ENCODE measurements around the gene TRIM67. TPM values are rescaled to one million over a fixed set of nuclear protein-coding genes. Genes with fewer than 3 reads are reported as not detected.

TRIM67 gene
- total and polyA plus RNA-seq, 9 of the 15 experiments (the other 6 are each of a cell fraction or from before 2014, with no cell fraction given): 0.04 to 0.60 (median 0.31) TPM

- TF ChIP-seq, protein P1, sequence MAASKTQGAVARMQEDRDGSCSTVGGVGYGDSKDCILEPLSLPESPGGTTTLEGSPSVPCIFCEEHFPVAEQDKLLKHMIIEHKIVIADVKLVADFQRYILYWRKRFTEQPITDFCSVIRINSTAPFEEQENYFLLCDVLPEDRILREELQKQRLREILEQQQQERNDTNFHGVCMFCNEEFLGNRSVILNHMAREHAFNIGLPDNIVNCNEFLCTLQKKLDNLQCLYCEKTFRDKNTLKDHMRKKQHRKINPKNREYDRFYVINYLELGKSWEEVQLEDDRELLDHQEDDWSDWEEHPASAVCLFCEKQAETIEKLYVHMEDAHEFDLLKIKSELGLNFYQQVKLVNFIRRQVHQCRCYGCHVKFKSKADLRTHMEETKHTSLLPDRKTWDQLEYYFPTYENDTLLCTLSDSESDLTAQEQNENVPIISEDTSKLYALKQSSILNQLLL (CRISPR knock-in tag; IDR thresholded peaks at IDR 0.05; ENCODE audit: borderline replicate concordance): no peak
- TF ChIP-seq, protein P2, sequence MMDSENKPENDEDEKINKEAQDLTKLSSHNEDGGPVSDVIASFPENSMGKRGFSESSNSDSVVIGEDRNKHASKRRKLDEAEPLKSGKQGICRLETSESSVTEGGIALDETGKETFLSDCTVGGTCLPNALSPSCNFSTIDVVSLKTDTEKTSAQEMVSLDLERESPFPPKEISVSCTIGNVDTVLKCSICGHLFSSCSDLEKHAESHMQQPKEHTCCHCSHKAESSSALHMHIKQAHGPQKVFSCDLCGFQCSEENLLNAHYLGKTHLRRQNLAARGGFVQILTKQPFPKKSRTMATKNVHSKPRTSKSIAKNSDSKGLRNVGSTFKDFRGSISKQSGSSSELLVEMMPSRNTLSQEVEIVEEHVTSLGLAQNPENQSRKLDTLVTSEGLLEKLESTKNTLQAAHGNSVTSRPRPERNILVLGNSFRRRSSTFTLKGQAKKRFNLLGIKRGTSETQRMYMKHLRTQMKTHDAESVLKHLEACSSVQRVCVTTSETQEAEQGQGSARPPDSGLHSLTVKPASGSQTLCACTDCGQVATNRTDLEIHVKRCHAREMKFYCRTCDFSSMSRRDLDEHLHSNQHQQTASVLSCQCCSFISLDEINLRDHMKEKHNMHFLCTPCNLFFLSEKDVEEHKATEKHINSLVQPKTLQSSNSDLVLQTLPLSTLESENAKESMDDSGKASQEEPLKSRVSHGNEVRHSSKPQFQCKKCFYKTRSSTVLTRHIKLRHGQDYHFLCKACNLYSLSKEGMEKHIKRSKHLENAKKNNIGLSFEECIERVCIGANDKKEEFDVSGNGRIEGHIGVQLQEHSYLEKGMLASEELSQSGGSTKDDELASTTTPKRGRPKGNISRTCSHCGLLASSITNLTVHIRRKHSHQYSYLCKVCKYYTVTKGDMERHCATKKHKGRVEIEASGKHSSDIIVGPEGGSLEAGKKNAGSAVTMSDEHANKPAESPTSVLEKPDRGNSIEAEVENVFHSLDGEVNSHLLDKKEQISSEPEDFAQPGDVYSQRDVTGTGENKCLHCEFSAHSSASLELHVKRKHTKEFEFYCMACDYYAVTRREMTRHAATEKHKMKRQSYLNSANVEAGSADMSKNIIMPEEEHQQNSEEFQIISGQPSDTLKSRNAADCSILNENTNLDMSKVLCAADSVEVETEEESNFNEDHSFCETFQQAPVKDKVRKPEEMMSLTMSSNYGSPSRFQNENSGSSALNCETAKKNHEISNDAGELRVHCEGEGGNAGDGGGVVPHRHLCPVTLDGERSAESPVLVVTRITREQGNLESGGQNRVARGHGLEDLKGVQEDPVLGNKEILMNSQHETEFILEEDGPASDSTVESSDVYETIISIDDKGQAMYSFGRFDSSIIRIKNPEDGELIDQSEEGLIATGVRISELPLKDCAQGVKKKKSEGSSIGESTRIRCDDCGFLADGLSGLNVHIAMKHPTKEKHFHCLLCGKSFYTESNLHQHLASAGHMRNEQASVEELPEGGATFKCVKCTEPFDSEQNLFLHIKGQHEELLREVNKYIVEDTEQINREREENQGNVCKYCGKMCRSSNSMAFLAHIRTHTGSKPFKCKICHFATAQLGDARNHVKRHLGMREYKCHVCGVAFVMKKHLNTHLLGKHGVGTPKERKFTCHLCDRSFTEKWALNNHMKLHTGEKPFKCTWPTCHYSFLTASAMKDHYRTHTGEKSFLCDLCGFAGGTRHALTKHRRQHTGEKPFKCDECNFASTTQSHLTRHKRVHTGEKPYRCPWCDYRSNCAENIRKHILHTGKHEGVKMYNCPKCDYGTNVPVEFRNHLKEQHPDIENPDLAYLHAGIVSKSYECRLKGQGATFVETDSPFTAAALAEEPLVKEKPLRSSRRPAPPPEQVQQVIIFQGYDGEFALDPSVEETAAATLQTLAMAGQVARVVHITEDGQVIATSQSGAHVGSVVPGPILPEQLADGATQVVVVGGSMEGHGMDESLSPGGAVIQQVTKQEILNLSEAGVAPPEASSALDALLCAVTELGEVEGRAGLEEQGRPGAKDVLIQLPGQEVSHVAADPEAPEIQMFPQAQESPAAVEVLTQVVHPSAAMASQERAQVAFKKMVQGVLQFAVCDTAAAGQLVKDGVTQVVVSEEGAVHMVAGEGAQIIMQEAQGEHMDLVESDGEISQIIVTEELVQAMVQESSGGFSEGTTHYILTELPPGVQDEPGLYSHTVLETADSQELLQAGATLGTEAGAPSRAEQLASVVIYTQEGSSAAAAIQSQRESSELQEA (IDR thresholded peaks at IDR 0.05; ENCODE audit: low read depth): no peak
- TF ChIP-seq ZNF77 (CRISPR knock-in tag; IDR thresholded peaks at IDR 0.05): no peak
- TF ChIP-seq NKRF (IDR thresholded peaks at IDR 0.05; ENCODE audit: borderline replicate concordance): no peak
- TF ChIP-seq CCNT2 (IDR thresholded peaks at IDR 0.05; ENCODE audit: borderline replicate concordance, extremely low read depth, insufficient read length, low read depth, low read length): peak; percentile 59
- TF ChIP-seq NFE2 (IDR thresholded peaks at IDR 0.05; ENCODE audit: low read depth): peak; percentile 47; the same call in 1 of the 2 replicates
- no peak; the same call in 1 of the 2 replicates for TF ChIP-seq SIN3B (IDR thresholded peaks at IDR 0.05; ENCODE audit: low read depth)
- no peak for TF ChIP-seq TEAD4 (IDR thresholded peaks at IDR 0.05; ENCODE audit: low read length)
- peak; percentile 64; the same call in 1 of the 2 replicates for TF ChIP-seq TEAD4 (CRISPR knock-in tag; IDR thresholded peaks at IDR 0.05; ENCODE audit: borderline replicate concordance)
- TF ChIP-seq ZNF780A (CRISPR knock-in tag; IDR thresholded peaks at IDR 0.05): no peak
- TF ChIP-seq L3MBTL2 (IDR thresholded peaks at IDR 0.05): peak; percentile 84
- no peak for TF ChIP-seq ZFP1 (CRISPR knock-in tag; IDR thresholded peaks at IDR 0.05)
- TF ChIP-seq TCF15 (CRISPR knock-in tag; IDR thresholded peaks at IDR 0.05): no peak
- TF ChIP-seq TAF9B (IDR thresholded peaks at IDR 0.05; ENCODE audit: partially characterized antibody): no peak
- TF ChIP-seq ILF3 (IDR thresholded peaks at IDR 0.05; ENCODE audit: borderline replicate concordance): no peak
- TF ChIP-seq RFX5 (IDR thresholded peaks at IDR 0.05; ENCODE audit: low read depth, low read length): no peak
- no peak for TF ChIP-seq PHF21A (IDR thresholded peaks at IDR 0.05; ENCODE audit: borderline replicate concordance, low read depth)
Measured at GRCh38 chr1:231162297-231162969, 575 bp downstream of the TRIM67 start (continued).

All from K562 (cell line).